HG03558 (cell line): ENCODE results near the gene SPON1.
"Not testable (repeated sequence)": the region's sequence is repeated elsewhere in the genome, so short reads cannot be mapped to it uniquely, and the experiment has no call there.

Experiments used
- ATAC-seq: cut with Tn5 transposase; IDR thresholded peaks from one replicate; pipeline ENCODE4 v1.9.1; 2021; ENCODE audit warnings: moderate number of reproducible peaks; ENCODE audit not compliant: unreplicated experiment; ENCODE audit errors: extremely low read depth

Gene SPON1

GRCh38 chr11:14029971-14030920 is 67.7 kb downstream of the SPON1 start:
- no peak for ATAC-seq

- not testable (repeated sequence) for ATAC-seq
These were observed 73.0 kb downstream of the SPON1 start for GRCh38 chr11:14035526-14035925.

- ATAC-seq = no peak
These were observed 73.9 kb downstream of the SPON1 start for GRCh38 chr11:14036469-14036868.

- no peak for ATAC-seq
These were observed 78.5 kb downstream of the SPON1 start for GRCh38 chr11:14041040-14041439.

GRCh38 chr11:14041565-14041964 is 79.0 kb downstream of the SPON1 start:
- no peak for ATAC-seq

- ATAC-seq = no peak
These were observed 80.4 kb downstream of the SPON1 start for GRCh38 chr11:14042686-14043465.

- ATAC-seq = no peak
These were observed 82.4 kb downstream of the SPON1 start for GRCh38 chr11:14044916-14045315.

GRCh38 chr11:14045417-14045816 is 82.9 kb downstream of the SPON1 start:
- no peak for ATAC-seq

GRCh38 chr11:14052198-14052597 is 89.7 kb downstream of the SPON1 start:
- no peak for ATAC-seq

- no peak for ATAC-seq
These were observed 91.9 kb downstream of the SPON1 start for GRCh38 chr11:14054116-14055107.

GRCh38 chr11:14055936-14056335 is 93.4 kb downstream of the SPON1 start:
- ATAC-seq = no peak

GRCh38 chr11:14058061-14058460 is 95.5 kb downstream of the SPON1 start:
- no peak for ATAC-seq

- ATAC-seq = no peak
These were observed 97.0 kb downstream of the SPON1 start for GRCh38 chr11:14059491-14059890.

- ATAC-seq = no peak
These were observed 99.2 kb downstream of the SPON1 start for GRCh38 chr11:14061721-14062120.

- no peak for ATAC-seq
These were observed 102.6 kb downstream of the SPON1 start for GRCh38 chr11:14065141-14065540.

- no peak for ATAC-seq
These were observed 103.2 kb downstream of the SPON1 start for GRCh38 chr11:14065681-14066080.

GRCh38 chr11:14067686-14068085 is 105.2 kb downstream of the SPON1 start:
- no peak for ATAC-seq

GRCh38 chr11:14070896-14071295 is 108.4 kb downstream of the SPON1 start:
- ATAC-seq = no peak

- ATAC-seq = no peak
These were observed 111.4 kb downstream of the SPON1 start for GRCh38 chr11:14073849-14074476.
